ENCODE measurements around the gene FERMT3.
"Not testable (repeated sequence)": the region's sequence is repeated elsewhere in the genome, so short reads cannot be mapped to it uniquely, and the experiment has no call there.

FERMT3 gene

GRCh38 chr11:64206457-64207255, at the start of gene FERMT3:
TSS of gene FERMT3 (plus strand) at chr11:64206721. CDS start at chr11:64207365, 644 bp downstream.
- peak within 1 kb of the TSS; percentile 9 for H3K4me3 ChIP-seq (ENCODE audit: low read depth, low read length)
- peaks cover 4% of the 10 kb centered on the region for H3K4me1 ChIP-seq
- H3K4me2 ChIP-seq (ENCODE audit: low read length), result peak within 1 kb of the TSS; percentile 5
- H3K36me3 ChIP-seq (ENCODE audit: control insufficient read depth, insufficient read depth, low read length), result no peaks in the 10 kb centered on the region
- H3K27me3 ChIP-seq (ENCODE audit: control insufficient read depth, insufficient read depth, low read length), result no peaks in the 10 kb centered on the region
- H2AFZ ChIP-seq, result no peak within 1 kb of the TSS
- H3K9me3 ChIP-seq (ENCODE audit: control insufficient read depth, low read length), result no peaks in the 10 kb centered on the region
- H3K27ac ChIP-seq, result peak within 1 kb of the TSS; percentile 60
- H3K9ac ChIP-seq, result no peak within 1 kb of the TSS
- no peaks in the 10 kb centered on the region for H3K79me2 ChIP-seq
- TF ChIP-seq CTCF (IDR thresholded peaks at IDR 0.05), result no peak

- TF ChIP-seq CTCF (IDR thresholded peaks at IDR 0.05), result no peak
- no peak overlapping the region for H2AFZ ChIP-seq
- H3K9ac ChIP-seq, result no peak overlapping the region
- no peaks in the 10 kb centered on the region for H3K36me3 ChIP-seq (ENCODE audit: control insufficient read depth, insufficient read depth, low read length)
- H3K79me2 ChIP-seq, result no peaks in the 10 kb centered on the region
- H3K4me1 ChIP-seq, result no peaks in the 10 kb centered on the region
- H3K4me3 ChIP-seq (ENCODE audit: low read depth, low read length), result no peak overlapping the region
- H3K4me2 ChIP-seq (ENCODE audit: low read length), result no peak overlapping the region
- no peaks in the 10 kb centered on the region for H3K9me3 ChIP-seq (ENCODE audit: control insufficient read depth, low read length)
- no peak overlapping the region for H3K27ac ChIP-seq
- no peaks in the 10 kb centered on the region for H3K27me3 ChIP-seq (ENCODE audit: control insufficient read depth, insufficient read depth, low read length)
These were observed 48.7 kb upstream of the FERMT3 start for GRCh38 chr11:64157631-64158394.

GRCh38 chr11:64161037-64161436, 45.5 kb upstream of the FERMT3 start:
- Histone ChIP-seq H3K4me1 (no peaks in the 10 kb centered on the region), H2AFZ (no peak overlapping the region), H3K27me3 (ENCODE audit: control insufficient read depth, insufficient read depth, low read length) (no peaks in the 10 kb centered on the region), H3K79me2 (no peaks in the 10 kb centered on the region), H3K9ac (no peak overlapping the region), H3K27ac (no peak overlapping the region), H3K9me3 (ENCODE audit: control insufficient read depth, low read length) (no peaks in the 10 kb centered on the region), H3K4me3 (ENCODE audit: low read depth, low read length) (no peak overlapping the region), H3K36me3 (ENCODE audit: control insufficient read depth, insufficient read depth, low read length) (no peaks in the 10 kb centered on the region), H3K4me2 (ENCODE audit: low read length) (no peak overlapping the region)
- TF ChIP-seq CTCF (IDR thresholded peaks at IDR 0.05), result no peak

GRCh38 chr11:64162769-64163168, 43.8 kb upstream of the FERMT3 start:
- H3K4me2 ChIP-seq (ENCODE audit: low read length); H2AFZ ChIP-seq; H3K79me2 ChIP-seq; H3K27me3 ChIP-seq (ENCODE audit: control insufficient read depth, insufficient read depth, low read length); H3K4me3 ChIP-seq (ENCODE audit: low read depth, low read length); H3K27ac ChIP-seq; H3K36me3 ChIP-seq (ENCODE audit: control insufficient read depth, insufficient read depth, low read length); H3K4me1 ChIP-seq; H3K9ac ChIP-seq; H3K9me3 ChIP-seq (ENCODE audit: control insufficient read depth, low read length): not testable (repeated sequence)

GRCh38 chr11:64163951-64164350, 42.6 kb upstream of the FERMT3 start:
- H3K27ac ChIP-seq, result no peak overlapping the region
- TF ChIP-seq CTCF (IDR thresholded peaks at IDR 0.05), result no peak
- no peaks in the 10 kb centered on the region for H3K36me3 ChIP-seq (ENCODE audit: control insufficient read depth, insufficient read depth, low read length)
- no peak overlapping the region for H3K4me2 ChIP-seq (ENCODE audit: low read length)
- no peaks in the 10 kb centered on the region for H3K79me2 ChIP-seq
- H3K9ac ChIP-seq, result no peak overlapping the region
- H2AFZ ChIP-seq, result no peak overlapping the region
- H3K9me3 ChIP-seq (ENCODE audit: control insufficient read depth, low read length), result no peaks in the 10 kb centered on the region
- H3K4me1 ChIP-seq, result no peaks in the 10 kb centered on the region
- H3K27me3 ChIP-seq (ENCODE audit: control insufficient read depth, insufficient read depth, low read length), result no peaks in the 10 kb centered on the region
- no peak overlapping the region for H3K4me3 ChIP-seq (ENCODE audit: low read depth, low read length)

Measured in parathyroid adenoma (tissue), 2 donors.